Loucy (cell line): ENCODE measurements around the gene DOK6.

Experiments used
- CTCF ChIP-seq: fragments of 200-600 bp; sonication (generic); conservative IDR thresholded peaks from 2 replicates; pipeline ENCODE4 v1.5.1; 2014; ENCODE audit warnings: mild to moderate bottlenecking, antibody characterized with exemption, low read length
- EZH2phosphoT487 ChIP-seq: fragments of 200-600 bp; IDR thresholded peaks from 2 replicates; pipeline ENCODE4 v1.6.1; 2018; ENCODE audit warnings: antibody characterized with exemption, mild to moderate bottlenecking, moderate library complexity, borderline replicate concordance

GRCh38 chr18:69523582-69523981 is 122.9 kb downstream of the DOK6 start:
- no peak for TF ChIP-seq CTCF
- TF ChIP-seq EZH2phosphoT487: no peak
